Measurements from ENCODE around the gene MAPK12.

The MAPK12 gene

GRCh38 chr22:50226875-50227165 is 34.7 kb downstream of the MAPK12 start:
- DNase-seq, result no peak

- no peak for DNase-seq
Observed at GRCh38 chr22:50226063-50226874, 35.2 kb downstream of the MAPK12 start.

GRCh38 chr22:50225200-50225969 is 36.1 kb downstream of the MAPK12 start:
- DNase-seq, result no peak

GRCh38 chr22:50224071-50224470 is 37.4 kb downstream of the MAPK12 start:
- no peak for DNase-seq

GRCh38 chr22:50222508-50222907 is 39.0 kb downstream of the MAPK12 start:
- no peak for DNase-seq

- no peak for DNase-seq
Observed at GRCh38 chr22:50221410-50222300, 39.8 kb downstream of the MAPK12 start.

GRCh38 chr22:50220603-50221409 is 40.7 kb downstream of the MAPK12 start:
- DNase-seq, result no peak

- no peak for DNase-seq
Observed at GRCh38 chr22:50219800-50220602, 41.5 kb downstream of the MAPK12 start.

- no peak for DNase-seq
Observed at GRCh38 chr22:50218996-50219727, 42.3 kb downstream of the MAPK12 start.

GRCh38 chr22:50218153-50218995 is 43.1 kb downstream of the MAPK12 start:
- DNase-seq, result peak; percentile 58

- no peak for DNase-seq
Observed at GRCh38 chr22:50217543-50218152, 43.8 kb downstream of the MAPK12 start.

GRCh38 chr22:50216684-50217520 is 44.6 kb downstream of the MAPK12 start:
- no peak for DNase-seq

- DNase-seq, result no peak
Observed at GRCh38 chr22:50216055-50216683, 45.3 kb downstream of the MAPK12 start.

GRCh38 chr22:50215297-50216054 is 46.0 kb downstream of the MAPK12 start:
- no peak for DNase-seq

GRCh38 chr22:50213263-50213662 is 48.2 kb downstream of the MAPK12 start:
- DNase-seq, result no peak

- DNase-seq, result no peak
Observed at GRCh38 chr22:50211147-50211546, 50.3 kb downstream of the MAPK12 start.
